RPMI7951 (cell line): ENCODE measurements around the gene ARL3. TPM values are rescaled to one million over a fixed set of nuclear protein-coding genes. Genes with fewer than 3 reads are reported as not detected.
A peak's percentile ranks its signal among the peaks of the same experiment; 100 is the strongest.

Source experiments
- DNase-seq: peaks from one replicate; pipeline ENCODE4 v3.0.0-alpha.2; 2012; ENCODE audit warnings: low read depth
- total RNA-seq: library from RNA; depleted of rRNA; stranded (reverse); fragments of >200 nt; shearing (Covaris generic); gene quantifications from 2 replicates; pipeline ENCODE4 v1.2.3, GENCODE V29; 2014

Gene ARL3
- total RNA-seq, 1 experiment from 2014 or later = 12.3 TPM

DNA sequence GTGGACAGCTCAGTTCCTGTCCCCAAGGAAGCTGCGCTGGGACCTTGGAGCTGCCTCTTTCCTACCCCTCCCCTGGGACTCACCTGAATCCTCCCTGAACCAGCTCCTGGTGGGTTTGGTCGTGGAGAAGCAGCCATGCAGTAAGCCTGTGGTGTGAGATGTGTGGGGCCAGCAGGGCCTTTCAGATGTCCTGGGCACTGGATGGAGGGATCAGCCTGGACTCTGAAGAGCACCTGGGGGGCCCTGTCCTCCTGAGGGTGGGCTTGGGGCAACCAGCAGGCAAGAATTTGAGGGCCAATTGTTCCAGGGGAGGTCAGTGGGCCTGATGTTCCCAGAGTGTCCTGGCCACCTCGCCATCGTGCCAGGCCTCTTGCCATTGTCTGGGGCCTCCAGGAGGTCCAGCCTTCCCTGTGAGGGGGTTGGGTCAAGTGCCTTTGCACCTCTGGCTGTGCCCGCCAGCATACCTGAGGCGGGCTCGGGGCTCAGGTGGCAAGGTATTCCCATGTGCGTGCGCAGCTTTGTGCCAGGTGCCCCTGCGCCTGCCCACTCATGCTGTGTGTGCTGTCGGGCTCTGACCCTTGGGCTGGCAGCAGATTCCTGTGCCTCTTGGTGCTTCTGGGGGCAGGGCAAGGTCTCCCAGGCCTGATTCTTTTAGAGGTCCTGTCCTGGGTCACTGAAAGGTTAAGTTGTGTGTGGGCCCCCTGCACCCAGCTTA is 62.6 kb downstream of the ARL3 start:
- no peak for DNase-seq

DNA sequence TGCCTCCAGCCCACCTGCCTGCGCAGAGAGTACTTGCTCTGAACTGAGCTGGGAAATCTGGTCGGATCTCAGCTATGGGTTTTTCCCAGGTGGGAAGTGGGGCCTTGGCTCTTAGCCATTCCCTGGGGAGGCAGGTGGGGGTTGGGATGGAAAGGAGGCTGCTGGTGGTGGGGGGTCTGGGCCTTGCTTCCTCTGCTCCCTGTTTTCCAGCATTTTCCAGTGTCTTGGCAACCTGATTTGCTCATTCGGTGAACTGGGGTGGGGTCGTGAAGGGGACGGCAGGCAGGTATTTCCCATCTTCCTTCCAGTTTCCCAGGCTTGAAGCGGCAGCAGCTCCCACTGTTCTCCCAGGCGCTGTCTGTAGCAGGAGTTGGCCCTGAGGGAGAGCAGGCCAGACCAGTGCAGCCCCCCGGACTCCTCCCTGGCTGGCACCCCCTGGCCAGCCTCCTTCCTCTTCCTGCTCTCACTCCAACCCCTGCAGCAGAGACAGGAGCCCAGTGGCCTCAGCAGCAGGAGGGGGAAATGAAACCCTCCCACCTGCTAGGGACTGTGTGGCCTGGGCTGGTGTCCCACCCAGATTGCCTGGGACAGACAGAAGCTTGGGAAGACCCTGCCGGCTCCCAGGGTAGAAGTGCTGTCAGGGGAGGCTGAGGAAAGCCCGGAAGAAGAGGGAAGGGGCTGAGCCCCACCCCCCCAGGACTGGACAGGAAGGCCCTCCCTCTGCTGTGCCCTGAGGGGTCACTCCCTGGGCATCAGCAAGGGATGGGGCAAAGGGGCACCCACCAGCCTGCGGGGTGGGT is 63.3 kb downstream of the ARL3 start:
- no peak for DNase-seq

DNA sequence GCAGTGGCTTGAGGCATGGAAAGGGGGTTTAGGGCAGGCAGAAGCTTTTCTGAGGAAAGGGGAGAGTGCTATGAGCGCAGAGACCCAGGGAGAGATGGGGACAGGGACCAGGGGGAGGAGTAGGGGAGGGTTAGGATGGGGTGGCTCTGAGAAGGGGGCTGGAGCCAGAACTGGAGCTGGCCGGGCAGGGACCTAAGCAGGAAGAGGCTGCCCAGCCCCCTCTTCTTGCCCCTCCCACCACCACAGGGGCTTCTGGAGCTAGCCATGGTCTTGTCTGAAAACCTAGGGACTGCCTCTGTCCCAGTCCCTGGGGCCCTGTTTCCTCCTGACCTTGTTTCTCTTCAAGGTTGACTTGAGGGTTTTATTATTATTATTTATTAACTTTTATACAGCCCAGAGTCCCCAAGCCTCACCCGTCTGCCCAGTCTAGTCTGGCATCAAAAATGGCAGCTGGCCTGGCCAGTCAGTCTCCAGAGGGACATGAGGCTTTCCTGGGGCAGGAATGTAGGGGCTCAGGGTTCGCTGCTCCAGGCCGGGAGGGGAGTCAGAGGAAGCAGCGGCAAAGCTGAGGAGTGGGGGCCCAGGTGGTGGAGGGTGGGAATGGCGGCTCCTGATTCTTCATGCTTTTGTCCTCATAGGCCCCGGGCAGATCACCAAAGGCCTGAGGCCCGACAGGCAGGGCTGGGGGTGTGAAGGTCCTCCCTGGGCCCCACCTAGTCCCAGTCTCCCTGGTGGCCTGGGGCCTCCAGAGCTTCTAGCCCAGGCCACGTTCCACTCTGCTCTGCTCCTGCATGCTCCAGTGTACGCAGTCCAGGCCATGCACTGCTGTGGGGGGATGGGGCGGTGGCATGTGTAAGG is 64.2 kb downstream of the ARL3 start:
- DNase-seq = no peak

DNA sequence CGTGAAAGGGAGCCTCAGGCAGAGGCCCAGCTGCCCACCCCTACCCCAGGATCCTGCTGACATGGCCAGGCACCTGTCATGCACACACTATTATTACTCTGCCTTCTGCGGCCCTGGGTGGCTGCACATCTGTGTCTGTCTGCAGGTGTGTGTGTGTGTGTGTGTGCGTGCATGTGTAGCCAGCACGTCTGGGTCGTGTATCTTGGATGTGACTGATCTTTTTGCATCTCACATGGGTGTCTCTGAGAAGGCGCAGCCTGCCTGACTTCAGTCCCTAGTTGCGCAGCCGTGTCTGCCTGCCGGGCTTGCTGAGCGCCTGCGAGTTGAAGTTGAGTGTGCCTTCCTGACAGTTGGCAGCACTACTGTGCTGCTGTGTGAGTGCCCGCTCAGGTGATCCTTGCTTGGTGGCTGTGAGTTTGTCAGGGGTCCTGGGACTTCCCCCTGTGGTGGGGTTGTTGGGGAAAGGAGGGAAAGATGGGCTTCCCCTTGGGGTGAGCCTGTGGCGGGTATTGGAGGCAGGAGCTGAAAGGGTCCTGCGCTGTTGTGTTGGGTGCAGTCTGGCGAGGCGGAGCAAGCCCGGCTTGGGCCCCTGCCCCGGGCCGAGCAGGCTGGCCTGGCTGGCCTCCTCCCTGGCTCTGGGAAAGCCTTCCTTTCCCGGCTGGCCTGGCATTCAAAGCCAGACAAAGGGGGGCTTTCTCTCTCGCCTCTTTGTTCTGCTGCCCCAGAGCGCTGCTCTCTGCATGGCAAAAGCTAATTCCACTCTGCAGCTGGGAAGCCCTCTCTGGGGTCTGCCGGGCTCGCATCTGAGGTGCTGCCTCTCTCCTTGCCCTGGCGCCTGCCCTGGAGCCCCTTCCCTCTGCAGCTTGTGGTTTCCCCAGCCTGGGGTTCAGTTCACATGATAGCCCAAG is 65.1 kb downstream of the ARL3 start:
- DNase-seq = no peak

DNA sequence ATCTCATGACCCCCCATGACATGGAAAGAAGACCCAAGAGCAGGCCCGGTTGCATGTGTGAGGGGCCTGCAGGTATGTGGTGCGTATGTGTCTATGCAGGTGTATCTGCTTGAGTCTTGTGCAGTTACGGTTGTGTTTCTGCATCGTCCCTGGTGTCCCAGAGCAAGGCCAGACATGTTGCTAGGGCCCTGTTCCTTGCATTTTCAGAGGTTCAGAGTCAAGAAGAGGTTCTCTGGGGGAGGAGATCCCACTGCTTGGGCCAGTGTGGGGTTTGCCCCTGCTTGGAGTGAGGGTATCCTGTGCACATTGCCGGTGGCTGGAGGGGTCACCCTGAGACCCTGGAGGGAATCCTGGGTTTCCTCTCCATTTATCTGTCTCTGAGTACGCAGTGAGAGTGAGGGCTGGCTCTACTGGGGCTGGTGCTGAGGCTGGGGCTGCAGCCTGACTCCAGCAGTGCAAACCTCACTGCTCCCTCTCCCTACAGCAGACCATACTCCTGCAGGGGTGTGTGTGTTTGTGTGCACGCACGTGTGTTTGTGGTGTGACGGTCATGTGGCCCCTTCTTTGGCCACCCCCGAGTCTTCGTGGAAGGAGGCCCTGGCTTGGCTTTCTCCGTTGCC is 65.8 kb downstream of the ARL3 start:
- no peak for DNase-seq

DNA sequence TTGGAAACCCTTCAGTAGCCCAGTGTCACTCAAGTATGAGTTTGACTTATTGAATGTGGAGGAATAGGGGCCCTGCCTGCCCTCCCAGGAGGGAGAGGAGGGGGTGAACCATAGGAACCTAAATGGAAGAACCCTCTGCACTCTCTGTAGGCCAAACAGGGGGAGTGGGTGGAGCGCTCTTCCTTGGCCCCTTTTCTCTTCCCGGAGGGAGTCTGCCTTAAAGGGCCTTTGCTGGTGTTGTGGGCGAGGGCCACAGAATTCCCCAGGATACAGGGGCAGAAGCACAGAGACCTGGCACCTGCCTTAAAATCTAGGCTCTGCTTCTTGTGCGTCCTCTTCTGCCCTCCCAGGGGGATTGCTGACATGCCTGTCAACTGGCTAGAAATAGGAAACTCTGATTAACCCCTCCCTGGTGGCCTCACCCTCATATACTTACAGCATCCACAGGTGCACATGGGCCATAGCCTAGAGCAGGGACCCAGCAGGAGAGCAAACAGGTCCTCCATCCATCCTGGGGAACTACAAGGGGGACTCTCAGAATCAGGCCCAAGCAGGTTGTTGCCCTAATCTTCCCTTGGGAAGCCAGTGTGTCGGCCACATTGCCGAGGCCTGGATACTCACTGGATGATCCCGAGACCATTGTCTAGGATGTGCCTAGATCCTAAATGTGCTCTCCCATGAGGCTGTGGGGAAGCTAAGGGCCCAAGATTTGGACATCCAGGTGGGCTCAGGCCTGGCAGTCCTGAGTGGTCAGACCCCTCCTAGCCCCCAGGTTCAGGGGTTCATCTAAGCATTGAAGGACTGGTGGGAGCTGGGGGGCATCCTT is 66.5 kb downstream of the ARL3 start:
- DNase-seq = no peak

DNA sequence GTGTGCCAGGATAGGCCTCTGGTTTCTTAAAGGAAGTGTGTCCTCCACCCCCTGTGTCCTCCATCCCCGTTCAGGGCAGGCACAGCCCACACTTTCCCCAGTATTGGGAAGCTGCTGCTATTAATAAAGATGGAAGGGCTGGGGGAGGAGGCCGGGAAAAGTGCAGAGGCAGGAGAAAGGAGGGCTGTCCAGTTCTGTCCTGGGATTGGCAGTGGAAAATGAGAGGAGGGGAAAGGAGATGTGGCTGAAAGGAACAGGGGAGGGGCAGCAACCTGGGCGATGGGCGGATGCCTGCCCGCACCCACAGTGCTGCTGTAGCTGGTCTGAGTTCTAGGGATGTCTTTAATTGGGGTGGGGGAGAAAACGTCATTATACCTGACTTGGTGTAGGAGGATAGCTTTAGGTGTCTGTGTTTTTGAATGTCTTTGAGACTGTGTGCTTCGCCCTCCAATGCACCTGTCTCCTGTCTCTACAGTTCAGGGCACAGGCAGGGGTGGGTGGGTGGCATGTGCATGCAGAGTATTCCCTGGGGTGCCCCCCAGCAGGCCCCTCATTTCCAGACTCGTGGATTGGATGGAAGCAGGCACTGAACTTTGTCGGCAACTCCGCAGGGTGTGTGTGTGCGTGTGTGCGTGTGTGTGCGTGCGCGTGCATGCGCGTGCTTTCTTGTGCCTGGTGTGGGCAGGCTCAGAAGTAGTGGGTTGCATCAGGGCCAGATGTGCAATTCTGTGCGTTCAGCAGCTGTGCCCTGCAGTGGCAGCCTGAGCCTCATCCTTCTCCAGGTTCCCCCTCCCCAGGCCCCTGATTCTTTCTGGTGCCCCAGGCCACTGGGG is 67.4 kb downstream of the ARL3 start:
- DNase-seq = no peak

DNA sequence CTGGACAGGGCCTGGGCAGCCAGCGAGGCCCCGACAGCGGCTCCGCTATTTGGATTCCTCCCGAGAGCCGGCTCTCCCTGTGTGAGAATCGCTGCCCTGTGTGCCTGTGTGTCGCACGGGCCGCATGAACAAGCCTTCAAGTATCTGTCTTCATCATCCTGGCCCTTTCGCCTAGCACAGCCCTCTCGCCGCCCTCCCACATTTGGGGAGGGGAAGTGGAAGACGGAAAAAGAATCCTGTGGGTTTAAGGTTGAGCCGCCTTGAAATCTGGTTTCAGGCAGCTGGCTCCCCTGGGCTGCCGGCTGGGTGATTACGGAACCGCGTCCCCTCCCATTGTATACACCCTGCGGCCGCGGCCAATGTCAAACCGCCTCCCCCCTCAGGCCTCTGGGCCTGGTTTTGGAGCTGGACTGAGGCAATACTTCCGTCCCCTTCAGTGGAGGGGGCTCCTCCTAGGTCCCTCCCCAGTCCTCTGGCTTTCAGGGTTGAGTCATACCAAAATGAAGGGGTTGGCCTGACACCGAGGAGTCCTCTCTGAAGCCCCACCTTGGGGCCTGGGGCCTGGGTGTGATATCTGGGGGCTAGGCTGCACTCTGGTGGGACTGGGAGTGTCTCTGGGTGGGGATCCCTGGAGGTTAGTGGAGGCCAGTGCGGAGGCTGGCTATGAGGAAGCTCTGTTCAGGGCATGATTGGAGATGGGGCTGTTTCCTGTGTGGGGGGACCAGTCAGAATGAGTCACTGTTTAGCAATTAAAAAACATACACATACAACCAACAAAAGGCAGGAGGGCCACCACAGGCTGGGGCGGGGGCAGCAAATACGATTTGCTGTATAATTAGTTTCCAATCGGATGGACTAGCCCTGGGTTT is 68.2 kb downstream of the ARL3 start:
- peak; percentile 97 for DNase-seq

DNA sequence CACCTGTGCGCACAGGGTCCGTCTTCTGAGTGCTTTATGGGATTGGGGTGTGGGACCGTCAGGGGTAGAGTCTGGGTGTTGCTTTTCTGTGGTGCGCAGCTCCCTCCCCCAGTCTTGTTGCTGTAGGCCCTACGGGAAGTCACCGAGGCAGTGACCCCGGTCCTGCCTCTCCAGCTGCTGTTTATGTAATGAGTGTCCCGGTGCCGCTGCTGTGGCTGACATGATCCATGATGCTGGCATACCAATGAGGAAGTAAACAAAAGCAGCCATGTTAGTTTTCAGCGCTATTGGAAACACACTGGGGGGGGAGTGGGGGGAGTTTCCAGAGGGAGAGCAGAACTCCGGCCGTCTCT is 68.8 kb downstream of the ARL3 start:
- DNase-seq = no peak

DNA sequence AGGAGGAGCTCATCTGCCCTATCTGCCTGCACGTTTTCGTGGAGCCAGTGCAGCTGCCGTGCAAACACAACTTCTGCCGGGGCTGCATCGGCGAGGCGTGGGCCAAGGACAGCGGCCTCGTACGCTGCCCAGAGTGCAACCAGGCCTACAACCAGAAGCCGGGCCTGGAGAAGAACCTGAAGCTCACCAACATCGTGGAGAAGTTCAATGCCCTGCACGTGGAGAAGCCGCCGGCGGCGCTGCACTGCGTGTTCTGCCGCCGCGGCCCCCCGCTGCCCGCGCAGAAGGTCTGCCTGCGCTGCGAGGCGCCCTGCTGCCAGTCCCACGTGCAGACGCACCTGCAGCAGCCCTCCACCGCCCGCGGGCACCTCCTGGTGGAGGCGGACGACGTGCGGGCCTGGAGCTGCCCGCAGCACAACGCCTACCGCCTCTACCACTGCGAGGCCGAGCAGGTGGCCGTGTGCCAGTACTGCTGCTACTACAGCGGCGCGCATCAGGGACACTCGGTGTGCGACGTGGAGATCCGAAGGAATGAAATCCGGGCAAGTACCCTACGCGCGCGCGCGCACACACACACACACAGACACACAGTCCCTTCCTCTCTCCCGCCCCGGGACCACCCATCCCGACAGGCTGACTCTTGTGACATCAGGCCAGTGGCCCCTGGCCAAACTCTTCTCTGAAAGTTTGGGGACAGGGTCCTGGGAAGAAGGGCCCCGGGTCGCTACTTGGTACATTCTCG is 69.4 kb downstream of the ARL3 start:
- DNase-seq = peak; percentile 71

DNA sequence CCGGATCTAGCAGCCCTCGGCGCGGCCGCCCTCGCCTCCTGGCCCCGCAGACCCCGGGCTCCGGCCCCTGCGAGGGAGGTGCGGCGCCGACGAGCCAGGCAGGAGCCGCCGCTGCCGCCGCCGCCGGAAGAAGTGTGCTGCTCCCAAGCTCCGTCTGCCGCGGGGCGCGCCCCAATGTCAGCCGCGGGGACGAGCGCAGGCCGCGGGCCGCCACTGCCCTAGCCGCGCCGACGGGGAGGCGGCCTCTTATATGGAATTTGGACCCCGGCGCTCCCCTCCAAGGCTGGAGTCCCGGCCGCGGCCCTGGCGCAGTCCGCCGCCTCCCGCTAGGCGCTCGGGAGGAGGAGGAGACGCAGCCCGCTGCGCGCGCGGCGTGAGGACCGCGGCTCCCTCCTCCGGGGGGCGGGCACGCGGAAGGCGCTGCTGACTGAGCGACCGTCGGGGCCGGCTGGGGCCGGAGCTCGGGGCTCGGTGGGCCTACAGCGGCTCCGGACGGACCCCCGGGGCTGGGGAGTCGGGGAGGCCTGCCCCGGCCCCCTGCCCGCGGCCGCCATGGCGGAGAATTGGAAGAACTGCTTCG is 70.0 kb downstream of the ARL3 start, which contains the start of gene TRIM8:
TSS of gene TRIM8 (plus strand) at position 414 of the 580 bp plus-strand sequence. CDS start at position 553, 139 bp downstream.
- peak; percentile 47 for DNase-seq

DNA sequence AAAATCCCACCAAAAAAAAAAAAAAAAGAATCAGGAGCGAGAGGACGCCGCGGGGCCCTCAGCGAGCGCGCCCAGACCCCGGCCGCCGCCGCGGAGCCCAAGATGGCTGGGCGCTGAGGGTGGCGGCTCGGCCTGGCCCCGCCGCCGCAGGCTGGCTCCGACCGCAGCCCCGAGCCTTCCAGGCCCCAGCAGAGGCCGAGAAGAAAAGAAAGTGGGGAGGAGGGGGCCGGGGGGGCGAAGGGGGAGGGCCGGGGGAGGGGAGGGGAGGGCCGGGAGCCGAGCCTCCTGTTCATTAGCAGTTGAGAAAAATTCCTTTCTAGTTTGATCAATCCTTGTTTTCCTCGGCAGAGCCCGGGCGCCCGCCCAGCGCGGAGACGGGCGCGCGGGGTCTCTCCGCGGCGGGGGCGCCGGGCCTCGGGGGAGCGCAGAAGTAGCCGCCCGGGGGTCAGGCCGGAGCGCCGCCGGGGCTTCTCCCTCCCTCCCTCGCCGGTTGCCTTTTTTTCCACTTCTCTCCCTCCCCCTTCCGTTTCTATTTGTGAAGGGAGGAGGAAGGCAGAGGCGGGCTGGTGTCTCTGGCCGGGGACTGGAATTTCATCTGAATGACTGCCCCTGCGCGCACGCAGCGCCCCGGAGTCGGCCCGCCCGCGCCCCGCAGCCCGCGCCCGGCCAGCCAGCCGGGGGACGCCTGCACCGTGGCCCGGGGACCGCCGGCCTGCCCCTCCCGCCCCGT is 70.7 kb downstream of the ARL3 start:
- peak; percentile 76 for DNase-seq

DNA sequence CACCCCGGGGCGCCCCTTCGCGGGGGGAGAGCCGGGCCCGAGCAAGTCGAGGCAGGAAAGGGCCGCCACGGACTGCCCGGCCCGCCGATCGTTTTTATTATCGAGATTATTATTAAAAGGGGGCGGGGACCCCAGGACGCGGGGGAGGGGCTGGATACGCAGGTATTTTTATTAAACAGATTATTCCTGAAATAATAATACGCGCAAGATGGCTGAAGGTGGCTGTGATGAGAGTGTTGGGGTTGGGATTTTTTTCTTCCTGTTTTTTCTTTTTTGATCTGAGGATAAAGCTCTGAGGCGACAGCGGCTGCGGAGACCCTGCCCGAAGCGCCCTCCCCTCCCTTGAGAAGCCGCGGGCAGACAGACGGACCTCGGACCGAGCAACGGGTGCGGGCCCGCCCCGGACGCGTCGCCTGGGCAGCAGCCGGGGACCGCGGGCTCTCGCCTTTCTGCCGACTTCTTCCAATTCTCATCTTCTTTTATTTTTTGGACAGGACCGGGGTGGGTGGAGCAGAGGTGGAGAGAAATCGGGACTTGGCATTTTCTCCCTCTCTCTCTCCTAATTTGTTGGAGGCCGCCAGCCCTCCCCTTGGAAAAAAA is 71.4 kb downstream of the ARL3 start:
- no peak for DNase-seq

DNA sequence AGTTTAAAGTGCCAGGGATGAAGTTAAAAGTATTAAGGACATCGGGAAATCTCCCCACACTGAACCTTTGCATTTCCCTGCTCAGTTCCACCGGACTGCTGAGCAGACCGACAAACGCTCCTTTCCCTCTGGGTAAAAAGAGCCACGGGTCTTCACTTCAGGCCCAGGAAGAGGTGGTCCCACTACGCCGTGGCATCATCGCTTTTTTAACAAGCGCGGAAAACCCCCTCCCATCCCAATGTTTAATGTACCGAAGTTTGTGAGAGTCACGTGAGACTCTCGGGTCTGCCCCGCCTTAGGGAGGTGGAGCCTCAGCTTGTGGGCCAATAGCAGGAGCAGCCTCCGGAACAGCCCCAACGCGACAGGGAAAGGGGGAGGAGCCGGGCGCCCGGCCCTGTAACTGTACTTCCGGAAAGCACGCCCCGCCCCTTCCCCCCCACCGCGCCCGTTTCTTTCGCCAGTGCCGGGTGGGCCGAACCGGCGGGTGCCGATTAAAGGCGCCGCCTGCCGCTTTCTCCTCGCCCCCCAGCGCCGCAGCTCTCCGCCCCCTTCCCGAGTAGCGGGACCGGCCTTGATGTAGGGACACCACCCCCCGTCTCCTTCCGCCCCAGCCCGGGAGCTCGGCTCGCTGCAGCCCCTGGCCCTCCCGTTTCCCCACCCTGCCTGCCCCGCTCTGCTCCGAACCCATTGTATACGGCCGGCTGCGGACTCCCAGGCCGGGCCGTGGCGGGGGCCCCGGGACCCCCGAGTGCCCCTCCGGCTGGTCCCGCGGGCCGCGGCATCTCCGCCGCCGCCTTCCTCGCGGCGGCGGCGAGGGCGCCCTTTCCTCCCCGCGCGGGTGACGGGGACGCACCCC is 72.1 kb downstream of the ARL3 start:
- DNase-seq = peak; percentile 95

DNA sequence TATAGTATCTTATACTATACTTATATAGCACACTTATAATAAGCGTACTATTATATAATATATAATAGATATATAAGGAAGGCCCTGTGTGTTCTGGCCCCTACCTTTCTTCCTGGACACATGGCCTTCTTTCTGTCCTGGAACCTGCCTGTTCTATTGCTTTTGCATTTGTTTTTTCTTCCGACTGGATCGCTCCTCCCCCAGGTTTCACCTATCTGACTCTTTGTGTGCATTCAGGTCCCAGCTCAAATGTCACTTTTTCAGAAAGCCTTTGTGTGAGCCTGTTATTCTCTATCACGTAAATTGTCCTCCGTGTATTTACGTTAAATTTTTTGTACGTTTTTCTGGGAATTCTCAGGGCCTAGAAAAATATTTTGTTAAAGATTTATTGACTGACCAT is 72.8 kb downstream of the ARL3 start:
- DNase-seq = no peak
